Measurements from ENCODE around the gene COLEC12.
A peak's percentile ranks its signal among the peaks of the same experiment; 100 is the strongest.

Gene COLEC12

GRCh38 chr18:267688-268552 is 232.6 kb downstream of the COLEC12 start, which contains the start of gene THOC1:
Gene THOC1 (minus strand): TSS chr18:268047. CDS start chr18:268019, 28 bp downstream.
- no peaks in the 10 kb centered on the region for H3K27me3 ChIP-seq (ENCODE audit: low read depth, low read length)
- peak within 1 kb of the TSS; percentile 79 for H2AFZ ChIP-seq (ENCODE audit: low read depth, low read length)
- peak within 1 kb of the TSS; percentile 77 for H3K27ac ChIP-seq (ENCODE audit: low read length)
- peaks cover 35% of the 10 kb centered on the region for H3K79me2 ChIP-seq (ENCODE audit: low read length)
- H3K4me3 ChIP-seq (ENCODE audit: low read length) = peak within 1 kb of the TSS; percentile 92
- no peaks in the 10 kb centered on the region for H3K9me3 ChIP-seq (ENCODE audit: insufficient read depth, low read length)
- H3K36me3 ChIP-seq (replicated peaks; ENCODE audit: low read depth, low read length) = peaks cover 16% of the 10 kb centered on the region
- no peaks in the 10 kb centered on the region for H4K20me1 ChIP-seq (ENCODE audit: insufficient read depth, low read length)
- H3K4me2 ChIP-seq (ENCODE audit: low read length) = peak within 1 kb of the TSS; percentile 81
- TF ChIP-seq EZH2phosphoT487 (IDR thresholded peaks at IDR 0.05; ENCODE audit: low read depth) (no peak), CTCF (IDR thresholded peaks at IDR 0.05; ENCODE audit: low read depth, low read length) (no peak)
- peaks cover 11% of the 10 kb centered on the region for H3K4me1 ChIP-seq (ENCODE audit: low read length)
- peak within 1 kb of the TSS; percentile 99 for H3K9ac ChIP-seq (ENCODE audit: low read length)

GRCh38 chr18:267380-267687 is 233.2 kb downstream of the COLEC12 start:
- no peaks in the 10 kb centered on the region for H4K20me1 ChIP-seq (ENCODE audit: insufficient read depth, low read length)
- TF ChIP-seq EZH2phosphoT487 (IDR thresholded peaks at IDR 0.05; ENCODE audit: low read depth) (no peak), CTCF (IDR thresholded peaks at IDR 0.05; ENCODE audit: low read depth, low read length) (no peak)
- H2AFZ ChIP-seq (ENCODE audit: low read depth, low read length) = peak overlapping the region; percentile 79
- H3K79me2 ChIP-seq (ENCODE audit: low read length) = peaks cover 35% of the 10 kb centered on the region
- H3K9me3 ChIP-seq (ENCODE audit: insufficient read depth, low read length) = no peaks in the 10 kb centered on the region
- H3K4me3 ChIP-seq (ENCODE audit: low read length) = peak overlapping the region; percentile 92
- H3K36me3 ChIP-seq (replicated peaks; ENCODE audit: low read depth, low read length) = peaks cover 16% of the 10 kb centered on the region
- H3K4me1 ChIP-seq (ENCODE audit: low read length) = peaks cover 11% of the 10 kb centered on the region
- no peaks in the 10 kb centered on the region for H3K27me3 ChIP-seq (ENCODE audit: low read depth, low read length)
- peak overlapping the region; percentile 77 for H3K27ac ChIP-seq (ENCODE audit: low read length)
- peak overlapping the region; percentile 99 for H3K9ac ChIP-seq (ENCODE audit: low read length)
- H3K4me2 ChIP-seq (ENCODE audit: low read length) = peak overlapping the region; percentile 81

Measured in OCI-LY3 (cell line).